ENCODE results near the gene SMAD7. TPM values are rescaled to one million over a fixed set of nuclear protein-coding genes. Genes with fewer than 3 reads are reported as not detected.

The SMAD7 gene
- total RNA-seq, 1 donor from 2014 or later, result 20.9 TPM

DNA sequence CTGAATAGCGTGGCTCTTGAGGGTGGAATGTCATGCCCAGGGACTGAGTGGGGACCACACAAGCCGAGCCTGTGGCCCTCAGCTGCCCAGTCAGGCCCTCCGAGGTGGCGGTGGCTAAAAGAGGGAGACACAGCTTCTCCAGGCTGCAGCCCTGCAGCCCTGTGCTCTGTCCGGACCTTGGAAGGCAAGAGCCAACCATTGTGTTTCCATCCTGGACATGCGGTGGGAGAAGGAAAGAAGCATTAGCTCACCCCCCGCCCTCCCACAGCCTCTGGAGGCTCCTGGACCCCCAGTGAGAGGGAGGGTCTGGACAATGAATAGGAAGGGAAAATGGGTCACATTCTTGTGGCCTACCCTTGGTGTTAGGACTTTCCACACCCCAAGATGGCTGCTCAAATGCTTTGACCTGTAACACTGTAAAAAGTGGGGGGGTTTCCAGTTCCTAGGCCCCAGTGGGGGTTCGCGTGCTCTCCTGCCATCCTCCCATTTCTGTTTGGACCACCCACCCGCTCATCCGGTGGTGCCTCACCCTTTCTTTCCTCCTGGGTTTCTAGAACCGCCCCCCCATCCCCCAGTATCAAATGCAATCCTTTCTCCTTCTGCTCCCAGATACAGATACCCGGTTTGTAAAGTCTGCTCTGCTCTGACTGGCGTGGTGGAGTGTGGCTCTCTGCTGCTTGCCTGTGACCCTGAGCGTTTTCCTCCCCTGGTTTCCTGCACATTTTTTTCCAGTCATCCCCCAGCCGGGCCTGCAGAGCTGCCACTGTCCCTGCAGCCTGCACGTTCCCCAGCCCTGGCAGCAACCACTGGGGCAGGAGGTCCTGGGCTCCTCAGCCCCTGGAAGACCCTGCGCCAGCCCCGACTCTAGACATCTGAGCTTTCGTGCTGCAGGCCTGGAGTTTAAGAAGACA is 36.3 kb upstream of the SMAD7 start:
- DNase-seq, result no peak

- DNase-seq, result no peak
These were observed 34.4 kb upstream of the SMAD7 start for GRCh38 chr18:48985161-48985560.

GRCh38 chr18:48983793-48984437 is 33.1 kb upstream of the SMAD7 start:
- DNase-seq, result no peak

- DNase-seq, result no peak
These were observed 31.5 kb upstream of the SMAD7 start for GRCh38 chr18:48982266-48982665.

DNA sequence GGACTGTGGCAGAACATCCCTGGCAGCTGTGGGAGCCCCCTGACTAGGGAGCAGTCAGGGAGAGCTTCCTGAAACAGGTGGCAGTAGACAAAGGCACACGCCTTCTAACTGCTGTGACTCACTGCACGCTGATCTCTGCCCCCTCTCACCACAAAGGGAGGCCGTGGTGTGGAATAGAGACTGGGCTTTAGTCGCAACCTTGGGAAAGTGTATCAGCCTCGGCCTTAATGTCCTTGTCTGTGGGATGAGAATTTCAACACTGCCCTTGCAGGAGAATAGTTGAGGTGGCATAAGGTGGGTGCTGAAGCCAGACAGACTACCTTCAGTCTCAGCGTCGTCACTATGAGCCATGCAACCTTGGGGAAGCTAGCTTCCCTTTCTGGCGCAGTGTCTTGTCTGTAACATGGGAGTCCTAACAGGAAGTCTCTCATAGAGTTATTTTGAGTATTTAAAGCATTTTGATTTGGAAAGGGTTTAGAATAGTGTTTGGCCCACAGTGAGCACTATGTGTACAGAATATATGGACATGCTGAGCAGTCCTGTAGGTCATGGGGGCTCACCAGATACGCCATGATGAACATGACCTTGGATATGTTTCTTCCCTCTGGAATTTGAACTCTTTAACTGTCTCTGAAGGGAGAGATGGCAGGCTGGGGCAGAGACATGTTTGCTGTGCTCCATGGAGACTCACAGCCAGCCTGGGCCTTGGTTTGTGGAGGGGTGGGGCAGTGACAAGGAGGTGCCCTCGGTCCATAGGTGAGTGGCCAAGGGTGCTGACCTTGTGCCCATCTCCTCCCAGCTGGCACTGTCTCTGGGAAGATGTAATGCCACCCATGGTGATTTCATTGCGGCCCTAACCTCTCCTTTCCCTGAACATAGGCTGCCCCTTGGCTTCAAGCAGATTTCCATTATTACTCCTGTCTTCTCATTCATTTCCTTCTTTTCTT is 29.5 kb upstream of the SMAD7 start:
- DNase-seq, result no peak

DNA sequence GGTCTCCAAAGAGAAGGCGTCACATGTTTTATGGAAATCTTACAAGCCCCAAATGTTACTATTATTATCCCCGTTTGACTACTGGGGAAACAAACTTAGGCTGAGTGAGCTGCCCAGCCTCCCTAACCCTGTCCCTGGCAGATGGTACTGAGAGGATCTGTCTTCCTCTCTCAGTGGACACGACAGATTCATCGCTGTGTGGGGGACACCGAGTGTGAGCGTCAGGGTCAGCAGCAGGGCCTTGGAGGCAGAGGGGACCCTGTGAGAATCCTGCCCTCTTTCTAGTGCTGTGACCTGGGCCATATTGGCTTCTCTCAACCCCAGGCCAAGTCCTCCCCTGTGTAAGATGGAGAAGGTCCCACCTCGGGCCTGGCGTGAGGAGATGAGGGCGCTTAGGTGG is 27.1 kb upstream of the SMAD7 start:
- DNase-seq, result no peak

GRCh38 chr18:48975817-48976649 is 25.3 kb upstream of the SMAD7 start:
- peak; percentile 46 for DNase-seq

DNA sequence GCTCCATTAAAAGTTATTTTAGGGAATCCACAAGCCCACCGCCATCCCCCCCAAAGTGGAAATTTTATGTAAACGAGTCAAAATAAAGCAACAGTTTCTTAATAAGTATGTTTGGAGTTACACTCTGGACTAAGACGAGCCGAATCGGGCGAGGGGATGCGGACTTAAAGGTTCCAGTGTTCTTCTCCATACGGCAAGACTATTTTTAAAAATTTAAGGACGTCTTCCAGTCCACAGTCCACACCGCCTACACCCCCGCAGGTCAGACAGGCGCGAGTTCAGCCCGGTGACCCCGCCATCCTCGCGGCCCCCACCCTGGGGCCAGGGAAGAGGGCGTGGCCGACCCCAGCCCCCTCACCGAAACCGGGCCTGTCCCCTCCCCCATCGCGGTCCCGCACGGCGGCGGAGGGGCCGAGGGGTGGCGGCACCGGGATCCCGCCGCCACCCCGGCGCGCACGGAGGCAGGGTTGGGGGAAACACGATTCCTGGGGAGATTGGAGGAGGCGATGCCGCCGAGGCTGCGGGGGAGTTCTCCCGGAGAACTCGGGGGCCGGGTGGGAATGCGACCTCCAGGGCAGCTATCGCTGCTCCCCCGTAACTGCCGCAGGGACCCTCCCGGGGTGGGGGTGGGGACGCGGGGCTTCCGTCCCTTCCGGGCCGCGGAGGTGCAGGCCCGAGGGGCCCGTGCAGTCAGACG is 24.5 kb upstream of the SMAD7 start:
- no peak for DNase-seq

DNA sequence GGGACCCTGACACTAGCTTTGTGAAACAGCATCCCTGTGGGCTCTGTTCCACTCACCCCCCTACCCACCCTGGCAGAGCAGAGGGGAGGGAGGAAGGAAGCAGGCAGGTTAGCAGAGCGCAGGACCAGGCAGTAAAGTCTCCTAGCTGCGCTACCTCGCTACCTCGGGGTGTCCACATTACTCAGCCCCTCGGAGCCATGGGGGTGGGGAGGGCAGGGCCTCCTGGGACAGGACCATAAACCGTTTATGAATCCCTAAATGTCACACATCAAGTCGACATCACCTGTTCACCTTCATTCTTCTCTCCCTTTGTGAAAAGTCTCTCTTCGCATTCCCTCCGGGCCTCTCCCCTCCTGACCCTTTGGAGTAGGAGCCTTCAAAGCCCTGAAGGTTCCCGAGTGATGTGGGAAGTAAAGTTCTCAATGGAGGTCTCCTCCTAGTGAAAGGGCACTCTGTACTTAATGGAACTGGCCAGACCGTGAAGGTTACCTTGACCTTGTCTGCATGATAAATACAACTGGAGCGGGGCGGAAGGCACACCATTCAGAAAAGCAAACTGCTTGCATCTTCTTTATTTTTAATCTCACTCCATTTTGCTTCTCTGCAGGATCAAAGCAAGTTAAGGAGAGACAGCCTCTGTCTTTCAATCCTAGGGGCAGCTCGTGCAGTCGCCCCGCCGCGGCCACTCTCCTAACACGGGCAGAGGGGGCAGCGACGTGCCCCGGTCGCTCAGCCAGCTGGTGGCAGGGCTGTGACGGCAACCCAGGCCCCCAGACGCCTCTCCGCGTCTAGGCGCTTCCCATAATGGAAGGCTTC is 23.7 kb upstream of the SMAD7 start:
- DNase-seq, result no peak

DNA sequence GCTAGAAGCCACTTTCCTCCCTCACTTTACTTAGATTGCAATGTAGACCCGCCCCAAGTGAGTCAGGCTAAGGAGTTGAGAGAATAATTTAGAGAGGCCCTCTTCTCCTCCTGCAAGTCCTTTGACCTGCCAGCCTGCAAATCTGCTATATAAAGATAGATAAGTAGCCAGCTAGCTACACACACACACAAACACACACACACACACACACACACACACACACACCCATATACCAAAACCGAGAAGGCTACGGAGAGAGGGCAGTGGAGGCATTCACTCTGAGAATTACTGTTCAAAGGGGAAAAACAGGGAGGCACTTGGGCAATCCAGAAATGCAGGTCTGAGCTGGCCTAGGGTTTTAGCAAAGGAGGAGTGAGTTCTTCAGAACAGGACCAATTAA is 23.0 kb upstream of the SMAD7 start:
- no peak for DNase-seq

DNA sequence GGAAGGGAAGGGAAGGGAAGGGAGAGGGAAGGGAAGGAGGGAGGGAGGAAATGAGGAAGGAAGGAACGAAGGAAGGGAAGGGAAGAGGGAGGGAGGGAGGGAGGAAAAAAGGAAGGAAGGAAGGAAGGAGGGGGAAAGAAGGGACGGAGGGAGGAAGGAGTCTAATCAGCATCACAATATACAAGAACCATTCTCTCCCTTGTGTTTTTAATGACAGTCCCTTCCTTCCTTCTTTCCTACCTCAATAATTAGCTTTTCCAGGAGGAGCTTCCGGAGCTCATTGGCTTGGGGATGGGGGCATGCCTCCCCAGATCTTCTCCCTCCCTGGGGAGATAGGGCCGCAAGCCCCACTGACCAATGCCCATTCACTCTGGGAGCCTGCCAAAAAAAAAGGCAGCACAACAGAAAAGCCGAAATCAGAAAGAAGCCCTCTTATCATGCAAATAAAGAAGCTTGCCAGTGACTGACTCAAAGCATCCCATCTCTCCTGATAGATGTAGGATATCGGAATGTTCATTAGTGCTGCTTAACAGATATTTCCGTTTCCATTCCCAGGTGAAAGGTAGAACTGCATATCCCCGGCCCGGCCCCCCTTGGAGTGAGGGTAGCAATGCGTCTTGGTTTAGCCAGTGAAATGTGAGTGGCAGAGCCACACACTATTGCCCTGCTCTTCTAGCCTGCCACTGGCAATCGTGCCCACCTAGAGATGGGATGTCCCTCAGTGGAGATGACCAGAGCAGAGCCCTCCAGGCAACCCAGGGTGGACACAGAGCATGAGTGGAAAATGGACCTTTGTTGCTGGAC is 17.8 kb upstream of the SMAD7 start:
- DNase-seq, result no peak

GRCh38 chr18:48967545-48967944 is 16.8 kb upstream of the SMAD7 start:
- no peak for DNase-seq

GRCh38 chr18:48966523-48966922 is 15.8 kb upstream of the SMAD7 start:
- no peak for DNase-seq

- DNase-seq, result no peak
These were observed 13.1 kb upstream of the SMAD7 start for GRCh38 chr18:48963586-48964470.

- DNase-seq, result peak; percentile 52
These were observed 12.3 kb upstream of the SMAD7 start for GRCh38 chr18:48962994-48963561.

- DNase-seq, result no peak
These were observed 11.7 kb upstream of the SMAD7 start for GRCh38 chr18:48962252-48962993.

GRCh38 chr18:48961547-48961946 is 10.8 kb upstream of the SMAD7 start:
- no peak for DNase-seq
